Measurements from ENCODE around the gene PLXNC1.

DNA sequence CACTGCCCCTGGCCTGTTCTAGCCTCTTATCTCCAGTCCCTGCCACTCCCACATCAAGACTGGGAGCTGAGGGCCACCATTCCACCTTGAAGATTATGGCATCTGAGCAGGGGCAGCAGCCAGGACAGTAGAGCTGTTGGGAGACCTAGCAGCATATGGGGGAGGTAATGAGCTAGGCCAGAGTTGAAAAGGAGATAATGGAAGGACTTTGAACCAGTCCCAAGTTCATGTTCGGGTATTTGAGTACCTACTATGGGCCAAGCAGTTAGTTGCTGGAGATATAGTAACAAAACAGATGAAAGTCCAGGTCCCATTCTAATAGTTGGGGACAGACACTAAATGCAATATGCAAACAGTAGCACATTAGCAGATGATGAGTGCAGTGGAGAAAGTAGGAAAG is 151.5 kb downstream of the PLXNC1 start:
- TF ChIP-seq, protein P1, sequence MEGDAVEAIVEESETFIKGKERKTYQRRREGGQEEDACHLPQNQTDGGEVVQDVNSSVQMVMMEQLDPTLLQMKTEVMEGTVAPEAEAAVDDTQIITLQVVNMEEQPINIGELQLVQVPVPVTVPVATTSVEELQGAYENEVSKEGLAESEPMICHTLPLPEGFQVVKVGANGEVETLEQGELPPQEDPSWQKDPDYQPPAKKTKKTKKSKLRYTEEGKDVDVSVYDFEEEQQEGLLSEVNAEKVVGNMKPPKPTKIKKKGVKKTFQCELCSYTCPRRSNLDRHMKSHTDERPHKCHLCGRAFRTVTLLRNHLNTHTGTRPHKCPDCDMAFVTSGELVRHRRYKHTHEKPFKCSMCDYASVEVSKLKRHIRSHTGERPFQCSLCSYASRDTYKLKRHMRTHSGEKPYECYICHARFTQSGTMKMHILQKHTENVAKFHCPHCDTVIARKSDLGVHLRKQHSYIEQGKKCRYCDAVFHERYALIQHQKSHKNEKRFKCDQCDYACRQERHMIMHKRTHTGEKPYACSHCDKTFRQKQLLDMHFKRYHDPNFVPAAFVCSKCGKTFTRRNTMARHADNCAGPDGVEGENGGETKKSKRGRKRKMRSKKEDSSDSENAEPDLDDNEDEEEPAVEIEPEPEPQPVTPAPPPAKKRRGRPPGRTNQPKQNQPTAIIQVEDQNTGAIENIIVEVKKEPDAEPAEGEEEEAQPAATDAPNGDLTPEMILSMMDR (IDR thresholded peaks at IDR 0.05): no peak
- TF ChIP-seq POLR2A (IDR thresholded peaks at IDR 0.05): no peak
- no peak for TF ChIP-seq EP300 (IDR thresholded peaks at IDR 0.05)
